Activated CD8-positive, alpha-beta memory T cell treated with anti-CD3 and anti-CD28 coated beads, Interleukin-2, amount 50 U/mL, for 1 hour (primary cell): Measurements from ENCODE around the gene ADAMTS5.

Experiments
- DNase-seq: peaks from one replicate; pipeline ENCODE4 v3.0.0-alpha.2; 2020; ENCODE audit errors: extremely low read depth

The ADAMTS5 gene

GRCh38 chr21:26967062-26967913 is at the start of gene ADAMTS5:
TSS of gene ADAMTS5 (minus strand) at chr21:26967088. CDS start at chr21:26966391, 697 bp downstream.
- no peak for DNase-seq

GRCh38 chr21:27001526-27001925 is 34.6 kb upstream of the ADAMTS5 start:
- no peak for DNase-seq

- no peak for DNase-seq
Measured at GRCh38 chr21:26983576-26983975, 16.7 kb upstream of the ADAMTS5 start.

- no peak for DNase-seq
Measured at GRCh38 chr21:26982767-26983166, 15.9 kb upstream of the ADAMTS5 start.

- DNase-seq: no peak
Measured at GRCh38 chr21:26977746-26978145, 10.9 kb upstream of the ADAMTS5 start.

GRCh38 chr21:26973226-26973625 is 6.3 kb upstream of the ADAMTS5 start:
- DNase-seq: no peak

GRCh38 chr21:26972192-26972591 is 5.3 kb upstream of the ADAMTS5 start:
- DNase-seq: no peak

- no peak for DNase-seq
Measured at GRCh38 chr21:26969971-26970725, 3.3 kb upstream of the ADAMTS5 start.

- no peak for DNase-seq
Measured at GRCh38 chr21:26966649-26967061, 233 bp downstream of the ADAMTS5 start.

GRCh38 chr21:26965907-26966581 is 844 bp downstream of the ADAMTS5 start:
- DNase-seq: no peak

GRCh38 chr21:26965040-26965906 is 1.6 kb downstream of the ADAMTS5 start:
- DNase-seq: no peak

- DNase-seq: no peak
Measured at GRCh38 chr21:26964170-26964778, 2.6 kb downstream of the ADAMTS5 start.

GRCh38 chr21:26962621-26963181 is 4.2 kb downstream of the ADAMTS5 start:
- DNase-seq: no peak

- DNase-seq: no peak
Measured at GRCh38 chr21:26961698-26962097, 5.2 kb downstream of the ADAMTS5 start.

- DNase-seq: no peak
Measured at GRCh38 chr21:26958788-26959187, 8.1 kb downstream of the ADAMTS5 start.

- no peak for DNase-seq
Measured at GRCh38 chr21:26956813-26957212, 10.1 kb downstream of the ADAMTS5 start.

GRCh38 chr21:26956216-26956615 is 10.7 kb downstream of the ADAMTS5 start:
- no peak for DNase-seq

- no peak for DNase-seq
Measured at GRCh38 chr21:26954662-26955121, 12.2 kb downstream of the ADAMTS5 start.

GRCh38 chr21:26952374-26953066 is 14.4 kb downstream of the ADAMTS5 start:
- no peak for DNase-seq

- DNase-seq: no peak
Measured at GRCh38 chr21:26949830-26950229, 17.1 kb downstream of the ADAMTS5 start.
